DMS 273 (cell line): Measurements from ENCODE around the gene CDH11.

Source experiments
- DNase-seq: peaks from one replicate; lab custom pipeline; 2025; ENCODE audit not compliant: unreplicated experiment; lab: John Stamatoyannopoulos, UW

The CDH11 gene

GRCh38 chr16:65117811-65118448, 3.9 kb downstream of the CDH11 start:
- peak; percentile 91 for DNase-seq

- DNase-seq, result no peak
These were observed 4.9 kb downstream of the CDH11 start for GRCh38 chr16:65116818-65117430.

- DNase-seq, result no peak
These were observed 5.6 kb downstream of the CDH11 start for GRCh38 chr16:65116216-65116615.

- no peak for DNase-seq
These were observed 7.3 kb downstream of the CDH11 start for GRCh38 chr16:65114527-65114926.

GRCh38 chr16:65113441-65113840, 8.4 kb downstream of the CDH11 start:
- DNase-seq, result no peak

GRCh38 chr16:65111306-65111705, 10.6 kb downstream of the CDH11 start:
- DNase-seq, result no peak

- DNase-seq, result no peak
These were observed 15.1 kb downstream of the CDH11 start for GRCh38 chr16:65106757-65107156.

GRCh38 chr16:65105171-65105570, 16.7 kb downstream of the CDH11 start:
- DNase-seq, result peak; percentile 16

GRCh38 chr16:65104471-65104870, 17.4 kb downstream of the CDH11 start:
- no peak for DNase-seq

- DNase-seq, result no peak
These were observed 19.5 kb downstream of the CDH11 start for GRCh38 chr16:65102326-65102725.

GRCh38 chr16:65101009-65101408, 20.9 kb downstream of the CDH11 start:
- DNase-seq, result no peak

GRCh38 chr16:65099607-65100006, 22.3 kb downstream of the CDH11 start:
- peak; percentile 18 for DNase-seq

- no peak for DNase-seq
These were observed 22.9 kb downstream of the CDH11 start for GRCh38 chr16:65098916-65099315.

GRCh38 chr16:65097296-65097695, 24.6 kb downstream of the CDH11 start:
- no peak for DNase-seq

- no peak for DNase-seq
These were observed 26.0 kb downstream of the CDH11 start for GRCh38 chr16:65095906-65096305.

GRCh38 chr16:65095090-65095728, 26.7 kb downstream of the CDH11 start:
- no peak for DNase-seq

GRCh38 chr16:65094009-65094408, 27.9 kb downstream of the CDH11 start:
- no peak for DNase-seq

- DNase-seq, result peak; percentile 35
These were observed 38.6 kb downstream of the CDH11 start for GRCh38 chr16:65083164-65083857.

- DNase-seq, result no peak
These were observed 42.3 kb downstream of the CDH11 start for GRCh38 chr16:65079549-65079948.

- DNase-seq, result no peak
These were observed 44.7 kb downstream of the CDH11 start for GRCh38 chr16:65077181-65077580.

GRCh38 chr16:65075877-65076276, 46.0 kb downstream of the CDH11 start:
- no peak for DNase-seq
